Esophagus squamous epithelium (tissue), 5 donors: ENCODE results near the gene MORN1. TPM values are rescaled to one million over a fixed set of nuclear protein-coding genes. Genes with fewer than 3 reads are reported as not detected.
A peak's percentile ranks its signal among the peaks of the same experiment; 100 is the strongest.

ENCODE experiments used
- DNase-seq: peaks from one replicate; lab custom pipeline; 2025; lab: John Stamatoyannopoulos, UW
- H3K27ac ChIP-seq, 4 donors: fragments of 200-600 bp; sonication (generic); one replicate each; pipeline ENCODE4 v1.5.1; 2016 to 2019; ENCODE audit warnings: mild to moderate bottlenecking in 1 of 4
- H3K27me3 ChIP-seq, 4 donors: fragments of 200-600 bp; sonication (generic); 1 replicate in 3 of 4; 2 replicates in 1 of 4; pipeline versions ENCODE4 v1.5.1 to v1.6.0; 2017 to 2021; ENCODE audit warnings: antibody characterized with exemption in 1 of 4
- H3K36me3 ChIP-seq, 3 donors: fragments of 200-600 bp; sonication (generic); one replicate each; pipeline ENCODE4 v1.5.1; 2016 to 2019
- H3K4me1 ChIP-seq, 3 donors: fragments of 200-600 bp; sonication (generic); one replicate each; pipeline ENCODE4 v1.5.1; 2017 to 2019
- H3K4me3 ChIP-seq, 4 donors: fragments of 200-600 bp; sonication (generic); 1 replicate in 3 of 4; 2 replicates in 1 of 4; pipeline ENCODE4 v1.5.1; 2016 to 2019; ENCODE audit warnings: mild to moderate bottlenecking in 2 of 4, moderate library complexity in 1 of 4
- H3K9me3 ChIP-seq, 3 donors: fragments of 200-600 bp; sonication (generic); one replicate each; pipeline ENCODE4 v1.5.1; 2016 to 2019
- CTCF ChIP-seq, 6 experiments: fragments of 450-650 bp in 4 of 6; fragments of 200-600 bp in 2 of 6; sonication (generic) in 2 of 6; IDR thresholded peaks; one replicate each; pipeline ENCODE4 v1.5.1; 2016 to 2019; ENCODE audit warnings: antibody characterized with exemption in 6 of 6, mild to moderate bottlenecking in 4 of 6, moderate library complexity in 4 of 6
- POLR2A ChIP-seq, 4 donors: fragments of 450-650 bp; IDR thresholded peaks; one replicate each; pipeline ENCODE4 v1.6.1; 2017; ENCODE audit warnings: antibody characterized with exemption in 4 of 4, mild to moderate bottlenecking in 4 of 4, moderate library complexity in 3 of 4
- WGBS, 2 donors: methylation state at CpG; one replicate each; pipeline ENCODE4 v1.1.5; 2018; 5-methylcytosine and 5-hydroxymethylcytosine counted together
- intact Hi-C: fragments of 100-400 bp; cut with DNase I; formaldehyde crosslinking; loops from one replicate; pipeline ENCODE4 v1.15.0; 2022
- total RNA-seq, 4 donors: library from RNA; depleted of rRNA; stranded (reverse); fragments of >200 nt; gene quantifications; one replicate each; pipeline ENCODE4 v1.1.0, GENCODE V29; 2016
- donor health status: DM: yes; HTN: yes; CAD: no.

The MORN1 gene
- total RNA-seq, 4 donors from 2014 or later, result 6.7 to 10.8 (median 7.0) TPM

- Histone ChIP-seq H3K9me3 (no peaks in the 10 kb centered on the region), H3K36me3 (peaks cover 3 to 75% (median 27%) of the 10 kb centered on the region in 3 donors), H3K4me1 (peaks cover 34 to 91% (median 47%) of the 10 kb centered on the region in 3 donors), H3K27ac (peak overlapping the region; percentile 34 to 86 (median 68)), H3K27me3 (no peaks in the 10 kb centered on the region), H3K4me3 (no peak overlapping the region)
- WGBS, 2 donors, result 85 to 89% methylated on average over 5 of the region's 10 CpGs
- no peak for DNase-seq
- TF ChIP-seq POLR2A (IDR thresholded peaks at IDR 0.05) (no peak), CTCF (IDR thresholded peaks at IDR 0.05) (no peak)
- intact Hi-C loops, result no loop called here
These were observed 3.9 kb upstream of the MORN1 start for GRCh38 chr1:2395245-2395644.

GRCh38 chr1:2394761-2395160 is 3.4 kb upstream of the MORN1 start:
- H3K36me3 ChIP-seq, result peaks cover 3 to 70% (median 26%) of the 10 kb centered on the region in 3 donors
- H3K4me3 ChIP-seq, result no peak overlapping the region
- intact Hi-C loops, result no loop called here
- no peaks in the 10 kb centered on the region for H3K27me3 ChIP-seq
- no peak for TF ChIP-seq POLR2A (IDR thresholded peaks at IDR 0.05)
- TF ChIP-seq CTCF (IDR thresholded peaks at IDR 0.05), result no peak
- peak overlapping the region in 3 of 4 donors; percentile 58 to 86 (median 77) for H3K27ac ChIP-seq
- 70% methylated on average over 5 of the region's 11 CpGs; no CpG with 5 or more reads in 1 of the 2 donors for WGBS, 2 donors
- no peak for DNase-seq
- H3K4me1 ChIP-seq, result peaks cover 37 to 91% (median 51%) of the 10 kb centered on the region in 3 donors
- H3K9me3 ChIP-seq, result no peaks in the 10 kb centered on the region

- Histone ChIP-seq H3K27ac (peak overlapping the region in 2 of 4 donors; percentile 81 to 86), H3K27me3 (no peaks in the 10 kb centered on the region), H3K4me3 (no peak overlapping the region), H3K36me3 (peaks cover 3 to 65% (median 26%) of the 10 kb centered on the region in 3 donors), H3K9me3 (no peaks in the 10 kb centered on the region), H3K4me1 (peaks cover 37 to 91% (median 55%) of the 10 kb centered on the region in 3 donors)
- WGBS, 2 donors, result 85 to 94% methylated on average over 4 of the region's 7 CpGs
- no peak for DNase-seq
- TF ChIP-seq CTCF (IDR thresholded peaks at IDR 0.05) (no peak), POLR2A (IDR thresholded peaks at IDR 0.05) (no peak)
- intact Hi-C loops, result no loop called here
These were observed 2.9 kb upstream of the MORN1 start for GRCh38 chr1:2394220-2394619.

GRCh38 chr1:2393471-2393877 is 2.1 kb upstream of the MORN1 start:
- no peaks in the 10 kb centered on the region for H3K9me3 ChIP-seq
- TF ChIP-seq CTCF (IDR thresholded peaks at IDR 0.05) (no peak), POLR2A (IDR thresholded peaks at IDR 0.05) (no peak)
- H3K27me3 ChIP-seq, result no peaks in the 10 kb centered on the region
- no peak for DNase-seq
- H3K4me3 ChIP-seq, result peak overlapping the region in 2 of 4 donors; percentile 90 to 100
- peaks cover under 1 to 58% (median 26%) of the 10 kb centered on the region in 3 donors for H3K36me3 ChIP-seq
- H3K4me1 ChIP-seq, result peaks cover 37 to 87% (median 55%) of the 10 kb centered on the region in 3 donors
- intact Hi-C loops, result no loop called here
- peak overlapping the region in 2 of 4 donors; percentile 81 to 98 for H3K27ac ChIP-seq
- WGBS, 2 donors, result 59 to 67% methylated on average over 4 to 9 of the region's 9 CpGs

- Histone ChIP-seq H3K4me1 (peaks cover 37 to 79% (median 50%) of the 10 kb centered on the region in 3 donors), H3K4me3 (peak overlapping the region; percentile 63 to 100 (median 86))
- intact Hi-C loops, result no loop called here
These were observed 1.3 kb upstream of the MORN1 start for GRCh38 chr1:2392686-2393085.

More at GRCh38 chr1:2392686-2393085, 1.3 kb upstream of the MORN1 start:
- DNase-seq, result no peak
- Histone ChIP-seq H3K27me3 (no peaks in the 10 kb centered on the region), H3K9me3 (no peaks in the 10 kb centered on the region), H3K27ac (peak overlapping the region; percentile 81 to 98 (median 96)), H3K36me3 (peaks cover 0 to 55% (median 23%) of the 10 kb centered on the region in 3 donors)
- TF ChIP-seq CTCF (IDR thresholded peaks at IDR 0.05) (no peak), POLR2A (IDR thresholded peaks at IDR 0.05) (no peak)
- WGBS, 2 donors, result 52 to 56% methylated on average over 13 to 15 of the region's 16 CpGs
